Measurements from ENCODE around the gene ATP8B1.

GRCh38 chr18:57785751-57786437, 17.2 kb downstream of the ATP8B1 start:
- TF ChIP-seq, protein P1, sequence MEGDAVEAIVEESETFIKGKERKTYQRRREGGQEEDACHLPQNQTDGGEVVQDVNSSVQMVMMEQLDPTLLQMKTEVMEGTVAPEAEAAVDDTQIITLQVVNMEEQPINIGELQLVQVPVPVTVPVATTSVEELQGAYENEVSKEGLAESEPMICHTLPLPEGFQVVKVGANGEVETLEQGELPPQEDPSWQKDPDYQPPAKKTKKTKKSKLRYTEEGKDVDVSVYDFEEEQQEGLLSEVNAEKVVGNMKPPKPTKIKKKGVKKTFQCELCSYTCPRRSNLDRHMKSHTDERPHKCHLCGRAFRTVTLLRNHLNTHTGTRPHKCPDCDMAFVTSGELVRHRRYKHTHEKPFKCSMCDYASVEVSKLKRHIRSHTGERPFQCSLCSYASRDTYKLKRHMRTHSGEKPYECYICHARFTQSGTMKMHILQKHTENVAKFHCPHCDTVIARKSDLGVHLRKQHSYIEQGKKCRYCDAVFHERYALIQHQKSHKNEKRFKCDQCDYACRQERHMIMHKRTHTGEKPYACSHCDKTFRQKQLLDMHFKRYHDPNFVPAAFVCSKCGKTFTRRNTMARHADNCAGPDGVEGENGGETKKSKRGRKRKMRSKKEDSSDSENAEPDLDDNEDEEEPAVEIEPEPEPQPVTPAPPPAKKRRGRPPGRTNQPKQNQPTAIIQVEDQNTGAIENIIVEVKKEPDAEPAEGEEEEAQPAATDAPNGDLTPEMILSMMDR (IDR thresholded peaks at IDR 0.05; ENCODE audit: insufficient read depth, low read length) = no peak
- TF ChIP-seq POLR2AphosphoS5 (IDR thresholded peaks at IDR 0.05; ENCODE audit: low read depth) (no peak), REST (IDR thresholded peaks at IDR 0.05; ENCODE audit: insufficient replicate concordance, low read depth) (no peak), GABPA (IDR thresholded peaks at IDR 0.05; ENCODE audit: low read depth) (no peak), SPI1 (IDR thresholded peaks at IDR 0.05; ENCODE audit: borderline replicate concordance, low read depth) (no peak)
